Measurements from ENCODE around the gene SPATA3.

The SPATA3 gene

DNA sequence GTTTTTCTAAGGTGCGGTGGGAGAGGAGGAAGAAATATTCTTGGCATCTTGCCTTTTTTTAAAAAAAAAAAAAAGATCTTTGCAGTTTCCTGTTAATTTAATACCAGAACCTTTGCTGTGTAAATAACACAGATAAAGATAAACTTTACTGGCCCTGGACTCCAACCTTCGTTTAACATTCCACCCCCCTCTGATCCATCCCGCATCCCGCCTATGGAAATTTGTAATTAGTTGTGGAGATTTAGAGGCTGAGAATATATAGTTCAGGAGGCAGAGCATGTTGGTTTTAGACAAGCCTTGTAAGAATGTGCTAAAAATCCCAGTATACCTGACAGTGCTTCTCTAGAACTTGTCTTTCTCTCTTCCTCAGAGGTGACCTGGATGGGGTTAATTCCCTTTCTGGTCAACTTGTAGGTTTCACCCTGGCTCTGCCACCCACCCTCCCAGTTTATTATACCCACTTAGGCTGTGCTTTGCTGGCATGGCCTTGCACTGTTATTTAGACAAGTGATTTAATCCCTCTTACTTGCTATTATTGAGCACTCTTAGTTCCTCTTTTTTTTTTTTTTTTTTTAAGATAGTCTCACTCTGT, 38.5 kb downstream of the SPATA3 start:
- no peak overlapping the region for H3K4me3 ChIP-seq (replicated peaks; ENCODE audit: low read depth, low read length)
- TF ChIP-seq CTCF (IDR thresholded peaks at IDR 0.05; ENCODE audit: low read depth, low read length, missing control alignments), result no peak
- no peak for DNase-seq (ENCODE audit: extremely low read depth, low read depth)

GRCh38 chr2:231036131-231036530, 40.2 kb downstream of the SPATA3 start:
- H3K4me3 ChIP-seq (replicated peaks; ENCODE audit: low read depth, low read length), result no peak overlapping the region
- TF ChIP-seq CTCF (IDR thresholded peaks at IDR 0.05; ENCODE audit: low read depth, low read length, missing control alignments), result no peak
- DNase-seq (ENCODE audit: extremely low read depth, low read depth), result no peak

DNA sequence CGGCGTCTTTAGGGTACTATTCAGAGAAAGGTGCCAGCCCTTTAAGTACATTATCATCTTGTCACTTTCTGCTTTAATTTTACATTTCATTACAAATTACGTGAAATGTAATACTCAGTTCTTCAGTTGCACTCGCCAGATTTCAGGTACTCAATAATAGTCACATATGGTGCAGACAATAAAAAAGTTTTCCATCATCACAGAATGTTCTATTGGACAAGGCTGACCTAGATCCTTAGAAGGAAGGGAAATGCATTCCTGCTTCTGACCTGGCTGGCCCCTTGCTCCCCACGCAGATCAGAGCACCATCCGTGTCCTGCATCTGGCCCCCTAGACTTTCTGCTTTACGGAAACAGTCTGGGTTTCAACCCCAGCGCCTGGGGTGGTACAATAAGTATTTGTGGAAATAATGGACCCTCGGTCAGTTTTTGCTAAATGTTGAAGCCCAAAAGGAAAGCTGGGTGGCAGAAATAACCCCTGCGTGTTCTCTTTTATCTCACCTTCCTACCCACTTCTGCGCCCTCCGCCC, 40.7 kb downstream of the SPATA3 start:
- no peak for TF ChIP-seq CTCF (IDR thresholded peaks at IDR 0.05; ENCODE audit: low read depth, low read length, missing control alignments)
- no peak overlapping the region for H3K4me3 ChIP-seq (replicated peaks; ENCODE audit: low read depth, low read length)
- no peak for DNase-seq (ENCODE audit: extremely low read depth, low read depth)

DNA sequence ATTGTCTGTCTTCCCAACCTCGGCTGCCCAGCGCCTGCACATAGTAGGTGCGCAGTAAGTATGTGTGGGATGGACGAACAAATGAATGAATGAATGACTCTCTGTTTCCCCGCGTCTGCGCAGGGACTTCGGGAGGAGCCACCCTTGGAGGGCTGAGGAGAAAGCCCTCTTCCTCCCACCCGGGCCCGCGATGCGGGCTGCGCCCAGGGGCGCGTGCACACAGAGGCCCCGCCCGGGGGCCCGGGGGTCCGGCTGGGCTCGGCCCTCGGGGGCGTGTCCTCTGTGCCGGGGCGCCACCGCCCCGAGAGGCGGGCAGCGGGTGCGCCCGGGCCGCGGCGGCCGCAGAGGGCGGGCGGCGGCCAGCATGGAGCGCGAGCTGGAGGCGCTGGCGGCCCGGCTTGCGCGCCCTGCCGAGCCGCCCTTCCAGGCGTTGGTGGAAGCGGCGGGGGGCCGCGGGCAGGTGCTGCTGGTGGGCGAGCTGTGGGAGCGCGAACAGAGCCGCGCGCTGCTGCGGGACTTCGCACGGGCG, 41.3 kb downstream of the SPATA3 start, which contains the start of gene C2orf72:
Gene C2orf72 (plus strand): TSS at position 322 of the 529 bp plus-strand sequence. CDS start 43 bp downstream, at position 365.
- no peak within 1 kb of the TSS for H3K4me3 ChIP-seq (replicated peaks; ENCODE audit: low read depth, low read length)
- DNase-seq (ENCODE audit: extremely low read depth, low read depth), result no peak

GRCh38 chr2:231037731-231038482, 42.0 kb downstream of the SPATA3 start:
- no peak for TF ChIP-seq CTCF (IDR thresholded peaks at IDR 0.05; ENCODE audit: low read depth, low read length, missing control alignments)
- DNase-seq (ENCODE audit: extremely low read depth, low read depth), result no peak
- no peak overlapping the region for H3K4me3 ChIP-seq (replicated peaks; ENCODE audit: low read depth, low read length)

More for the DNA sequence above, 41.3 kb downstream of the SPATA3 start, which contains the start of gene C2orf72:
- no peak for TF ChIP-seq CTCF (IDR thresholded peaks at IDR 0.05; ENCODE audit: low read depth, low read length, missing control alignments)

DNA sequence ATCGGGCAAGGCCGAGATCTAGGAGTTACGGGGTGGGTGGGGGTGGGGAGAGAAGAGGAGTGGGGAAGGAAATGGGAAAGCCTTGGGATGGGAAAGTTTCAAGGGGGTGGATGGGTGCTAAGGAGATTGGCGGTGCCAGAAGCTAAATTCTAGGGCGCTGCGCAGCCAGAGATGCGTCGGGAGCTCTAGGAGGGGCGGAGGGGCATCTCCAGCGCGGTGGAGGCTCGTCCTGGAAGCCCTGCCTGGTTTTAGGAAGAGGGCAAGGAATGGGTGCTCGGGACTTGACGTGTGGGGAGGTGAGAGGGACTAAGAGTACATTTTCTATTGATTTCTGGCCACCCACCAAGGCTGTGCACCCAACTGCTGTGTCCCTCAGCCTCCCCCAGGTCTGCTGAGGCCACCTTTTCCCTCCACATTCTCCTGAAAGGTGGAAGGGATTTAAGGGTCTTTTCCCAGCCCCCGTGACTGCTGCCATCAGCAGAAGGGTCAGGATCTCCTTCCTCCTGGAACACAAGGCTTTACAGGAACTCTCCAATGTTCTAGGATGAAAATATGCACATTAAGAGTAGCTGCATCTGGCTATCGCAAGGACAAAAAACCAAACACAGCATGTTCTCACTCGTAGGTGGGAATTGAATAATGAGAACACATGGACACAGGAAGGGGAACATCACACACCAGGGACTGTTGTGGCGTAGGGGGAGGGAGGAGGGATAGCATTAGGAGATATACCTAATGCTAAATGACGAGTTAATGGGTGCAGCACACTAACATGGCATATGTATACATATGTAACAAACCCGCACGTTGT, 42.8 kb downstream of the SPATA3 start:
- DNase-seq (ENCODE audit: extremely low read depth, low read depth), result no peak
- TF ChIP-seq CTCF (IDR thresholded peaks at IDR 0.05; ENCODE audit: low read depth, low read length, missing control alignments), result no peak
- no peak overlapping the region for H3K4me3 ChIP-seq (replicated peaks; ENCODE audit: low read depth, low read length)

Data from HFF-Myc (cell line).